ENCODE measurements around the gene MORN1.

MORN1 gene

DNA sequence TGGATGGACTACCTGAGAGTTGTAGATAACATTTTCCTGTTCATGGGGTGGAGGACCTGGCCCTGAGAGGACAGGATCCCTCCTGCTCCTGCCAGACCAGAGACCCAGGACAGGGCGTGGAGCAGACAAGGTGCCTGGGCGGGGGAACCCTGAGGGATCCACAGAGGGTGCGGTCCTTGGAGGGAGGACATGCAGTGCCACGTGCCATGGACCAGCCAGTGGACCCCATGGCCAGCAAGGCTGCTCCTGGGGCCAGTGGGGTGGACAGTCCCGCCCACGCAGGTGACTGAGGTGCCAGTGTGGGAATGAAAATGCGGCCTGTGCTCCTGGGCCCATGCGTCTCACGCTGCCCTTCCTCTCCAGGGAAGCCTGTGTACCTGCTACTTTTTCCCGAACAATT lies 3.9 kb upstream of the MORN1 start:
- Histone ChIP-seq H3K27ac (replicated peaks) (no peak overlapping the region), H3K4me3 (replicated peaks; ENCODE audit: insufficient read depth, low read length) (no peak overlapping the region), H3K27me3 (ENCODE audit: insufficient read depth, poor library complexity, severe bottlenecking) (no peaks in the 10 kb centered on the region)
- no peak for TF ChIP-seq POLR2AphosphoS5 (IDR thresholded peaks at IDR 0.05; ENCODE audit: low read depth)
- no peak for TF ChIP-seq GABPA (IDR thresholded peaks at IDR 0.05; ENCODE audit: low read depth)
- no peak for TF ChIP-seq SPI1 (IDR thresholded peaks at IDR 0.05; ENCODE audit: borderline replicate concordance, low read depth)
- TF ChIP-seq, protein P1, sequence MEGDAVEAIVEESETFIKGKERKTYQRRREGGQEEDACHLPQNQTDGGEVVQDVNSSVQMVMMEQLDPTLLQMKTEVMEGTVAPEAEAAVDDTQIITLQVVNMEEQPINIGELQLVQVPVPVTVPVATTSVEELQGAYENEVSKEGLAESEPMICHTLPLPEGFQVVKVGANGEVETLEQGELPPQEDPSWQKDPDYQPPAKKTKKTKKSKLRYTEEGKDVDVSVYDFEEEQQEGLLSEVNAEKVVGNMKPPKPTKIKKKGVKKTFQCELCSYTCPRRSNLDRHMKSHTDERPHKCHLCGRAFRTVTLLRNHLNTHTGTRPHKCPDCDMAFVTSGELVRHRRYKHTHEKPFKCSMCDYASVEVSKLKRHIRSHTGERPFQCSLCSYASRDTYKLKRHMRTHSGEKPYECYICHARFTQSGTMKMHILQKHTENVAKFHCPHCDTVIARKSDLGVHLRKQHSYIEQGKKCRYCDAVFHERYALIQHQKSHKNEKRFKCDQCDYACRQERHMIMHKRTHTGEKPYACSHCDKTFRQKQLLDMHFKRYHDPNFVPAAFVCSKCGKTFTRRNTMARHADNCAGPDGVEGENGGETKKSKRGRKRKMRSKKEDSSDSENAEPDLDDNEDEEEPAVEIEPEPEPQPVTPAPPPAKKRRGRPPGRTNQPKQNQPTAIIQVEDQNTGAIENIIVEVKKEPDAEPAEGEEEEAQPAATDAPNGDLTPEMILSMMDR (IDR thresholded peaks at IDR 0.05; ENCODE audit: insufficient read depth, low read length), result no peak
- TF ChIP-seq, protein P2, sequence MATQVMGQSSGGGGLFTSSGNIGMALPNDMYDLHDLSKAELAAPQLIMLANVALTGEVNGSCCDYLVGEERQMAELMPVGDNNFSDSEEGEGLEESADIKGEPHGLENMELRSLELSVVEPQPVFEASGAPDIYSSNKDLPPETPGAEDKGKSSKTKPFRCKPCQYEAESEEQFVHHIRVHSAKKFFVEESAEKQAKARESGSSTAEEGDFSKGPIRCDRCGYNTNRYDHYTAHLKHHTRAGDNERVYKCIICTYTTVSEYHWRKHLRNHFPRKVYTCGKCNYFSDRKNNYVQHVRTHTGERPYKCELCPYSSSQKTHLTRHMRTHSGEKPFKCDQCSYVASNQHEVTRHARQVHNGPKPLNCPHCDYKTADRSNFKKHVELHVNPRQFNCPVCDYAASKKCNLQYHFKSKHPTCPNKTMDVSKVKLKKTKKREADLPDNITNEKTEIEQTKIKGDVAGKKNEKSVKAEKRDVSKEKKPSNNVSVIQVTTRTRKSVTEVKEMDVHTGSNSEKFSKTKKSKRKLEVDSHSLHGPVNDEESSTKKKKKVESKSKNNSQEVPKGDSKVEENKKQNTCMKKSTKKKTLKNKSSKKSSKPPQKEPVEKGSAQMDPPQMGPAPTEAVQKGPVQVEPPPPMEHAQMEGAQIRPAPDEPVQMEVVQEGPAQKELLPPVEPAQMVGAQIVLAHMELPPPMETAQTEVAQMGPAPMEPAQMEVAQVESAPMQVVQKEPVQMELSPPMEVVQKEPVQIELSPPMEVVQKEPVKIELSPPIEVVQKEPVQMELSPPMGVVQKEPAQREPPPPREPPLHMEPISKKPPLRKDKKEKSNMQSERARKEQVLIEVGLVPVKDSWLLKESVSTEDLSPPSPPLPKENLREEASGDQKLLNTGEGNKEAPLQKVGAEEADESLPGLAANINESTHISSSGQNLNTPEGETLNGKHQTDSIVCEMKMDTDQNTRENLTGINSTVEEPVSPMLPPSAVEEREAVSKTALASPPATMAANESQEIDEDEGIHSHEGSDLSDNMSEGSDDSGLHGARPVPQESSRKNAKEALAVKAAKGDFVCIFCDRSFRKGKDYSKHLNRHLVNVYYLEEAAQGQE (IDR thresholded peaks at IDR 0.05; ENCODE audit: insufficient replicate concordance, low read depth), result no peak
- DNase-seq (ENCODE audit: low read depth in 1 of 2, low spot score in 1 of 2), result no peak

- DNase-seq (ENCODE audit: low read depth in 1 of 2, low spot score in 1 of 2), result no peak
- Histone ChIP-seq H3K27ac (replicated peaks) (no peak overlapping the region), H3K4me3 (replicated peaks; ENCODE audit: insufficient read depth, low read length) (no peak overlapping the region), H3K27me3 (ENCODE audit: insufficient read depth, poor library complexity, severe bottlenecking) (no peaks in the 10 kb centered on the region)
- TF ChIP-seq POLR2AphosphoS5 (IDR thresholded peaks at IDR 0.05; ENCODE audit: low read depth), result no peak
- TF ChIP-seq SPI1 (IDR thresholded peaks at IDR 0.05; ENCODE audit: borderline replicate concordance, low read depth), result no peak
- no peak for TF ChIP-seq GABPA (IDR thresholded peaks at IDR 0.05; ENCODE audit: low read depth)
- TF ChIP-seq, protein P2 (IDR thresholded peaks at IDR 0.05; ENCODE audit: insufficient replicate concordance, low read depth), result no peak
These were observed 3.4 kb upstream of the MORN1 start for GRCh38 chr1:2394761-2395160.

GRCh38 chr1:2394220-2394619 lies 2.9 kb upstream of the MORN1 start:
- DNase-seq (ENCODE audit: low read depth in 1 of 2, low spot score in 1 of 2), result no peak
- no peak overlapping the region for H3K27ac ChIP-seq (replicated peaks)
- no peak for TF ChIP-seq SPI1 (IDR thresholded peaks at IDR 0.05; ENCODE audit: borderline replicate concordance, low read depth)
- TF ChIP-seq, protein P1 (IDR thresholded peaks at IDR 0.05; ENCODE audit: insufficient read depth, low read length), result no peak
- TF ChIP-seq POLR2AphosphoS5 (IDR thresholded peaks at IDR 0.05; ENCODE audit: low read depth), result no peak
- TF ChIP-seq GABPA (IDR thresholded peaks at IDR 0.05; ENCODE audit: low read depth), result no peak
- TF ChIP-seq, protein P2 (IDR thresholded peaks at IDR 0.05; ENCODE audit: insufficient replicate concordance, low read depth), result no peak
- H3K27me3 ChIP-seq (ENCODE audit: insufficient read depth, poor library complexity, severe bottlenecking), result no peaks in the 10 kb centered on the region
- no peak overlapping the region for H3K4me3 ChIP-seq (replicated peaks; ENCODE audit: insufficient read depth, low read length)

Measured in HL-60 (cell line).